ENCODE results near the gene AUTS2. TPM values are rescaled to one million over a fixed set of nuclear protein-coding genes. Genes with fewer than 3 reads are reported as not detected.

AUTS2 gene
- total RNA-seq, 1 experiment from 2014 or later = 256 TPM

DNA sequence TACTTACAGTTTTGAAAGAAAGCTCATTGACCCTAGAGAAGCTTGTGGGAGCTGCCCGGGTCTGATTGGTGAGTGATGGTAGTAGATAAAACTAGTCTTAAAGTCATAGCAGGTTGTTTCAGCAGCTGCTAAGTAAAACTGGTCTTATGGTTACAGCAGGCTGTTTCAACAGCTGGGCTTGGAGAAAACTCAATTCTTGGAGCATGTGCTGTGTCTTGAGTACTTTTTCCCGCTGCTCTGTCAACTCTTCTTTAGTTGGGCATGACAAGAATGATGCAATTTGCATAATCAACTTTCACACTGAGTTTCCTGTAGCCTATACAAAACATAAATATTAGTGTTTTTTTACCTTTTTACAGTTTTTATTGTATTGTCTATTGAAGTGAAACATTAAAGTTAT, 707.9 kb downstream of the AUTS2 start:
- H3K9me3 Mint-ChIP-seq = peaks cover 0 to 3% of the 10 kb centered on the region in 2 experiments; a peak in 1 of 5 replicates
- WGBS (ENCODE audit: extremely low coverage, insufficient read length, low lambda C conversion rate) = no CpG with 5 or more reads among the region's 2 CpGs
- H4K5ac ChIP-seq (ENCODE audit: insufficient read length, low read depth, low read length) = no peak overlapping the region
- no peak overlapping the region for H2BK5ac ChIP-seq (ENCODE audit: insufficient read length, low read length)
- no peak overlapping the region for H2BK12ac ChIP-seq (ENCODE audit: insufficient read length, low read depth, low read length)
- no peak overlapping the region for H2BK15ac ChIP-seq (ENCODE audit: low read depth, low read length)
- TF ChIP-seq, protein P1, sequence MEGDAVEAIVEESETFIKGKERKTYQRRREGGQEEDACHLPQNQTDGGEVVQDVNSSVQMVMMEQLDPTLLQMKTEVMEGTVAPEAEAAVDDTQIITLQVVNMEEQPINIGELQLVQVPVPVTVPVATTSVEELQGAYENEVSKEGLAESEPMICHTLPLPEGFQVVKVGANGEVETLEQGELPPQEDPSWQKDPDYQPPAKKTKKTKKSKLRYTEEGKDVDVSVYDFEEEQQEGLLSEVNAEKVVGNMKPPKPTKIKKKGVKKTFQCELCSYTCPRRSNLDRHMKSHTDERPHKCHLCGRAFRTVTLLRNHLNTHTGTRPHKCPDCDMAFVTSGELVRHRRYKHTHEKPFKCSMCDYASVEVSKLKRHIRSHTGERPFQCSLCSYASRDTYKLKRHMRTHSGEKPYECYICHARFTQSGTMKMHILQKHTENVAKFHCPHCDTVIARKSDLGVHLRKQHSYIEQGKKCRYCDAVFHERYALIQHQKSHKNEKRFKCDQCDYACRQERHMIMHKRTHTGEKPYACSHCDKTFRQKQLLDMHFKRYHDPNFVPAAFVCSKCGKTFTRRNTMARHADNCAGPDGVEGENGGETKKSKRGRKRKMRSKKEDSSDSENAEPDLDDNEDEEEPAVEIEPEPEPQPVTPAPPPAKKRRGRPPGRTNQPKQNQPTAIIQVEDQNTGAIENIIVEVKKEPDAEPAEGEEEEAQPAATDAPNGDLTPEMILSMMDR (conservative IDR thresholded peaks at IDR 0.05) = no peak
- no peak overlapping the region for H4K91ac ChIP-seq (ENCODE audit: insufficient read length, low read depth, low read length)
- H3K79me1 ChIP-seq (ENCODE audit: insufficient read depth, low read depth, low read length, poor library complexity, severe bottlenecking) = no peaks in the 10 kb centered on the region
- H2AFZ ChIP-seq (ENCODE audit: low read length) = no peak overlapping the region
- no peak overlapping the region for H2BK120ac ChIP-seq (ENCODE audit: low read depth, low read length, poor library complexity, severe bottlenecking)
- no peak overlapping the region for H3K18ac ChIP-seq (ENCODE audit: insufficient read length, low read depth, low read length)
- peaks cover 2 to 3% of the 10 kb centered on the region in 2 experiments; a peak in 2 of 4 replicates for H3K4me1 Mint-ChIP-seq
- H3K27me3 Mint-ChIP-seq (ENCODE audit: low read depth) = no peaks in the 10 kb centered on the region; the same call in 1 of the 2 replicates
- H4K8ac ChIP-seq (replicated peaks; ENCODE audit: insufficient read length, low read depth, low read length) = no peak overlapping the region
- no peak overlapping the region for H3K56ac ChIP-seq (ENCODE audit: insufficient read length, low read depth, low read length)
- no peak overlapping the region for H2BK20ac ChIP-seq (ENCODE audit: low read depth, low read length, poor library complexity, severe bottlenecking)
- H3K14ac ChIP-seq (ENCODE audit: insufficient read depth, low read length) = no peak overlapping the region
- no peak overlapping the region for H3K4me3 Mint-ChIP-seq
- H3K9ac ChIP-seq (ENCODE audit: extremely low read depth, insufficient read length, low read length) = no peak overlapping the region
- no peaks in the 10 kb centered on the region for H3K79me2 ChIP-seq (ENCODE audit: insufficient read depth, low read length)
- H3K36me3 Mint-ChIP-seq (ENCODE audit: insufficient read depth in 1 of 3, low read depth in 3 of 3) = no peaks in the 10 kb centered on the region; a peak in 1 of 7 replicates
- no peaks in the 10 kb centered on the region; the same call in 1 of the 2 replicates for H3K27me3 ChIP-seq (ENCODE audit: insufficient read depth, low read length)
- H2AK5ac ChIP-seq (ENCODE audit: insufficient read length, low read length) = no peak overlapping the region
- no peak overlapping the region for H3K23ac ChIP-seq (ENCODE audit: insufficient read length, low read depth, low read length)
- no peaks in the 10 kb centered on the region for H3K4me1 ChIP-seq (ENCODE audit: insufficient read depth, low read length)
- H3K4me2 ChIP-seq (ENCODE audit: insufficient read depth, insufficient read length, low read length) = no peak overlapping the region
- H3T11ph ChIP-seq (ENCODE audit: low read length) = no peak overlapping the region
- no peak for DNase-seq
- H3K9me3 ChIP-seq (ENCODE audit: control insufficient read depth, low read depth, low read length) = no peaks in the 10 kb centered on the region
- no peak overlapping the region for H3K27ac ChIP-seq (ENCODE audit: insufficient read length, low read depth, low read length)
- H3K23me2 ChIP-seq (ENCODE audit: insufficient read length, low read depth, low read length, poor library complexity, severe bottlenecking) = no peaks in the 10 kb centered on the region
- no peak overlapping the region for H3K4ac ChIP-seq (ENCODE audit: low read depth, low read length)
- H3K27ac Mint-ChIP-seq = no peak overlapping the region
- H4K20me1 ChIP-seq (ENCODE audit: control insufficient read depth, insufficient read depth, insufficient read length) = no peaks in the 10 kb centered on the region

All from H9 (cell line).